SIG-M5 (cell line): ENCODE measurements around the gene COX6A2.

Experiments used
- DNase-seq: peaks from one replicate; lab custom pipeline; 2025; lab: John Stamatoyannopoulos, UW

The COX6A2 gene

DNA sequence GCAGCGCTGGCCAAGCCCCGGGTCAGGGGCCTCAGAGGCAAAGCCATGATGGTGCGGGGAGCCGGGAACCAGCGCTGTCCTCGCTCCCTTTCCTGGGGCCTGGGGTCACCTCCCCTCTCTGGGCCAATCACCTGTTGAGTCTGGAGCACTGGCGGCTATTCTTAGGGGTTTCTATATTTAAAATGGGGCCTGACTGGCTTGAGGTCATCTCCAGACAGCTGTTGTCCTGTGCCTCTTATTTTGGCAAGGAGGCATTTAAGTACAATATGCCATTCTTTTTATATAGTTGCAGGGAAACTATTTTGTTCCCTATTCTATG lies at the start of gene COX6A2:
Gene COX6A2, minus strand, starts transcription at position 82 of the 319 bp plus-strand sequence. Its CDS starts 35 bp downstream, at position 47.
- DNase-seq = no peak

DNA sequence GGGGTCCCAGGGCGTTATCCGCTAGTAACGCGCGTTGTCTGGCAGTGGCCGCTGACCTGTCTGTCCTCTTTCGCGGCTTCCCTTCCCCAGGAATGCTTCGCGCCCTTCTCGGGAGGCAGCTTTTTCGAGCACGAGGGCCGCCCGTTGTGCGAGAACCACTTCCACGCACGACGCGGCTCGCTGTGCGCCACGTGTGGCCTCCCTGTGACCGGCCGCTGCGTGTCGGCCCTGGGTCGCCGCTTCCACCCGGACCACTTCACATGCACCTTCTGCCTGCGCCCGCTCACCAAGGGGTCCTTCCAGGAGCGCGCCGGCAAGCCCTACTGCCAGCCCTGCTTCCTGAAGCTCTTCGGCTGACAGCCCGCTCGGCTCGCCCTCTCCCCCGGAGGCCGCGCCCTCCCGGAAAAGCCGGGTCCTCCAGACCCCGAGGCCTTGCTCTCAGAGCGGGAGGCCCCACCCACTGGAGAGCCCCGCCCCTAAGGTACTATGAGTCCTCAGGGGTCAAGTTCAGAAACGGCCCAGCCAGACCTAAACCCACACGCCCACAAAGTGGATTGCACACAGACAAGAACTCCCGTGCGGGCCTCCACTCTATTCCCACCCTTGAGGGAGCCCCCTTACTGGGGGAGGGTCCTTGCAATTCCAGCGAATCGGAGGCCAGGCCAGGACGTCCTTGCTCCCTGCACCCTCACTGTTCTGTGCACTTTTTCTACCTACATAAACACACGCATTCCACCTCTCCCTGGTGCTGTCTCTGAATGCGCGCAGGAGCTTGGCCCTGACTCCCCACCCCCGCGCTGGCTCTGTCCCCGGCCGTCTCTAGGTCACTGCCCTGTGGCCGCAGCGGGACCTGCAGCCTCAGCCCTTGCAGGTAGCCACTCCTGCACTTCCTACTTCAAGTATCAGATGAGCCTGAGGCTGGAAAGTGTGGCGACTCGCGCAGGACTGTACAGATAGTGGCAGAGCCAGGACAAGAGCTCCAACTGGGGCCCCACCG lies 49.4 kb upstream of the COX6A2 start:
- no peak for DNase-seq

DNA sequence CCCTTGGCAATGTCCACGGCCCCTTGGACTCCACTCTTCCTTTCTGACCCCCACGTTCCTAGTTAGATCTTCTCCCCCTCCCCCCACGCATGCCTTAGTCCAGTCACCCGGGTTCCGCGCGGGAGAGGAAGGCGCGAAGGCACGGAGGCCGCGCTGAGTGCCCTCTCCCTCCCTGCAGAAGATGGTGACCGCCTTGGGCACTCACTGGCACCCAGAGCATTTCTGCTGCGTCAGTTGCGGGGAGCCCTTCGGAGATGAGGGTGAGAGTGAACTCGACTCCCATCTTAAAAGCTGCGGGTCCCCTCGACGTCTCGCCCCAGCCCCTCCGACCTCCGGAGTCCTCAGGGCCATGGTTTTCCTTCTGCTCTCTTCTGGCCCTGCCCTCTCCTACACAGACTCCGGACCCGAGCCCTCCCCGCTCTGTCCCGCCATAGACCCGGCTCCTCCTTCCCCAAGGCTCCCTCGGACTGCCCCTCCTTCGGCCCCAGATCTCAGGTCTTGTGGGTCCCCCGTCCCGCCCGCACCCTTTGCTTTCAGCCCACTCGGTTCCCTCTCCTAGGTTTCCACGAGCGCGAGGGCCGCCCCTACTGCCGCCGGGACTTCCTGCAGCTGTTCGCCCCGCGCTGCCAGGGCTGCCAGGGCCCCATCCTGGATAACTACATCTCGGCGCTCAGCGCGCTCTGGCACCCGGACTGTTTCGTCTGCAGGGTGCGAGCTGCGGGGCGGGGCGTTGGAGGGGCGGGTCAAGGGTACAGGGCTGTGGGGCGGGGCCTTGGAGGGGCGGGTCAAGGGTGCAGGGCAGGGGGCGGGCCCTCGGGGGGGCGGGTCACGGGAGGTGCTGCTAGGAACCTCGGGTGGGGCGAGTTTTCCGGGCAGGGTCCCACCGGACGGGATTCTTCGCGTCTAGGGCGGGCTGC lies 48.4 kb upstream of the COX6A2 start:
- no peak for DNase-seq

DNA sequence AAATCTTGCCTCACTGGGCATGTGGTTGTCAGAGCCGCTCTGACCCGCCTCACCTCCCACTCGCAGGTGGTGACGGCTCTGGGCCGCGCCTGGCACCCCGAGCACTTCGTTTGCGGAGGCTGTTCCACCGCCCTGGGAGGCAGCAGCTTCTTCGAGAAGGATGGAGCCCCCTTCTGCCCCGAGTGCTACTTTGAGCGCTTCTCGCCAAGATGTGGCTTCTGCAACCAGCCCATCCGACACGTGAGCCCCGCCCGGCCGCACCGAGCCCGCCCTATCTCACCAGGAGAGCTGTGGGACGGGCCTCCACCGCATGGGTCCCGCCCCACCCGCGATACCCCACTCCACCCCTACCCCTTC lies 47.8 kb upstream of the COX6A2 start:
- DNase-seq = no peak

DNA sequence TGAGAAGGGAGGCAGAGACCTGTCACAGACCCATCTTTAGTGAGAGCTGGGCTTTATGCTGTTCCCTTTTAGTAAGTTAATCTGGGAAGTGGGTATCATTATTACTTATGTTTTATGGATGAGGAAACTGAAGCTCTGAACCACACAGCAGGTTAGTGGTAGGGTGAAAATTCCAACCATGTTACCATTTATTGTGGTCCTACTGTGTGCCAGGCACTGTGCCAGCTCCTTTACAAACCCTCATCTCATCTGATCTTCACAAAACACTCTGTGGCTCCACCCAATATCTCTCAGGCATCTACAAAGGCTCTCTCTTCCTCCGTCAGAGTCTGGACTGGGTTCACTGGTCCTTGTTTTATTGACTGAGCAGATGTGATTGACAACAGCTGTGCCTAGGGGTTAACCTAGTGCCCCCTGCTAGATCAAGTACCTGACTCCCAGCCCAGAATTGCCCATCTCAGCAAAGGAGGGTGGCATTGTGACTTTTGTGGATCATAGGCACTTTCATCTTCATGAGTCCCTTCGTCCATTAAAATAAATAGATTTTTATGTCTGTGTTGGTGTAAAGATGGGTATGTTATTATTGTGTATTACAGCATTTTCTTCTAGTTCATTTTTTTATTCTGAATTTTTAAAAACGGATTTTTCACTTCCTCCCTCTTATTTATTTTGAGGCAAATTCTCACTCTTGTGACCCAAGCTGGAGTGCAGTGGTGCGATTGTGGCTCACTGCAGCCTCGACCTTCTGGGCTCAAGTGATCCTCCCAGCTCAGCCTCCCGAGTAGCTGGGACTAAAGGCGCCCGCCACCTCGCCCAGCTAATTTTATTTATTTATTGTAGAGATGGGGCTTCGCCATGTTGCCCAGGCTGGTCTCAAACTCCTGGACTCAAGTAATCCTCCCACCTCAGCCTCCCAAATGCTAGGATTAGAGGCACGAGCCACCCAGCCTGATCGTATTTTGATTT lies 46.9 kb upstream of the COX6A2 start:
- DNase-seq = no peak

DNA sequence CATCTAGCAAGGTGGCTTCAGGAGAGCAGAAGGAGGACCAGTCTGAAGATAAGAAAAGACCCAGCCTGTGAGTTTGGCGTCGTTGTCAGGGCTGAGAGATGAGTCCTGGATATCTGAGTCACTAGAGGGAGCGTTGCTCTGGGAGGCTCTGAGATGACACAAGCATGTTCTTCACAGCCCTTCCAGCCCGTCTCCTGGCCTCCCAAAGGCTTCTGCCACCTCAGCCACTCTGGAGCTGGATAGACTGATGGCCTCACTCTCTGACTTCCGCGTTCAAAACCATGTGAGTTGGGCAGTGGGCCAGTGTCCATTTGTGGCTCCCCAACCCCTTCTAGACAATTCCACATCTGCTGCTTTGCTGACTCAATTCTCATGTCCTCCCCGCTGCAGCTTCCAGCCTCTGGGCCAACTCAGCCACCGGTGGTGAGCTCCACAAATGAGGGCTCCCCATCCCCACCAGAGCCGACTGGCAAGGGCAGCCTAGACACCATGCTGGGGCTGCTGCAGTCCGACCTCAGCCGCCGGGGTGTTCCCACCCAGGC lies 46.1 kb upstream of the COX6A2 start:
- no peak for DNase-seq

DNA sequence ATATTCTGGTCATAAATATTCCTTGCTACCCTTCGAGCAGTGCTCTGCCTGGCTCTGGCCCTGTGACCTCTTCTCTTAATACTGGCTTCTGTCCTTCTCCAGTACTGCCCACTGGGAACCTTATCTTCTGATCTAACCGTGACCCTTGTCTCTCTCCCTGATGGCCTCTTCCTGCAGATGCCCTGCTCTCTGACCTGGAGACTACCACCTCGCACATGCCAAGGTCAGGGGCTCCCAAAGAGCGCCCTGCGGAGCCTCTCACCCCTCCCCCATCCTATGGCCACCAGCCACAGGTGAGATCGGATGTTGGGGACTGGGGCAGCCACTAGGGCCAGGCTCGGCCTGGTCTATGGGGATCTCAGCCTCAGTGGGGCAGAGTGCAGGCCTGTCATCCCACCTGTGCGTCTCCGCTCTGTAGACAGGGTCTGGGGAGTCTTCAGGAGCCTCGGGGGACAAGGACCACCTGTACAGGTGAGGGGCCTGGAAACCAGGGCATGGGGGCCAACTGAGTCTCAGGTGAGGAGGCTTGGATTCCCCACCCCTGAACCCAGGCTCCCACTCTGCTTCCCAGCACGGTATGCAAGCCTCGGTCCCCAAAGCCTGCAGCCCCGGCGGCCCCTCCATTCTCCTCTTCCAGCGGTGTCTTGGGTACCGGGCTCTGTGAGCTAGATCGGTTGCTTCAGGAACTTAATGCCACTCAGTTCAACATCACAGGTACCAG lies 45.3 kb upstream of the COX6A2 start:
- DNase-seq = no peak

DNA sequence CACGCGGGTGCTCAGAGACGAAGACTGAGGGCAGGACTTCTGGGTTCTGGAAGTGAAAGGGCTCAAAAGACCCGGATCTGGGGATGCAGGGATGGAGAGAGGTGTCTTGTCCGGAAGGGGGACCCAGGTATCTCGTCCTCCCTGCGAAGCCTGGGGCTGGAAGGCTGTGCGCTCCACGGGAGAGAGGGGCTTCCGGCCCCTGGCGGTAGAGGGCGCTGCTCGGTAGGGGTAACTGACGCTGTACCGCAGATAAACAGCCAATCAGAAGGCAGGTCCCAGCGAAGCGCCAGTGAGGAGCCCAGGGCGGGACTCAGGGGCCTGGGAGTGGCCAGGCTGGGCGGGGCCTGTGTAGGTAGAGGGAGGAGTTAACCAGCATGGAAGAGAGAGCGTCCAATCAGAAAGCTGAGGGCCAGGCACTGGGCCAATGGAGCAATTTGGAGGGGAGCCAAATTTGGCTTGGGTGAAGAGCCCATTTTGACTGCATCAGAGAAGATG lies 44.6 kb upstream of the COX6A2 start:
- DNase-seq = no peak

DNA sequence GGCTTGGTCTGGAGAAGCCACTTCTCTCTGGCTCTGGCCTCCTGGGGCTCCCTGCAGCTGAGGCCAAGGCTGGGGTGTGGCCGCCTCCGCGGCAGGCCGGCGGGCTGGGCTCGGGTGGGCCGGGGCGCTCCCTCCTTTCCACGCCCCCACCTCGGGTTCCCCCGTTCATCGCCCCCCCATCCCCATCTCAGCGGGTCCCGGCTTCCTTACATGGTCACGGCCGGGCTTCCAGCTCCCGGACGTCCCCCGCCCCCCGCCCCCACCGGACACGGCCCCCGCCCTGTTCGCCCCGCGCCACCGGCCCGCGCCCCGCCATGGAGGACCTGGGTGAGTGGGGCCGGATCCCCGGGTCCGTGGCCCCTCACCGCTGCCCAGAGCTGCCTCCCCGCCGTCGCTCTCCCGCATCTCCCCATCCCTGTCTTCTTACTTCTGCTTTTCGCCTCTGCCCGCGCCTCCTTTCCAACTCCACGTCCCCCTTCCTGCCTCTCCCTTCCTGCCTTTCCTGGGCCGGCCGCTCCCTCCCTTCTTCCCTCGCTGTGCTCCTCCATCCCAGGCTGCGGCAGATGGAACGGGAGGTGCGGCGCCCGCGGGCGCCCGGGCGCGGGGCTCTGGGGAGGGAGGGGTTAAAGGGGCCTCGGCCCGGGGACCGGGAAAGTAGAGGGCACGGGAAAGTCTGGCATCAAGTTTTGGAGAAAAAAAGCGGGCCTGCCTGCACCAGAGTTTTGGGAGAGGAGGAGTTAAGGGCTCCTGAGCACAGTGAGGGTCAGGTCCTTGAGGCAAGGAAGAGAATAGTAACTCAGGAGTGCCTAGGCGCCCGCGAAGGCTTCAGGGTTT lies 43.9 kb upstream of the COX6A2 start, which contains the start of gene TGFB1I1:
Gene TGFB1I1, plus strand, starts transcription at position 278 of the 834 bp plus-strand sequence. Its CDS starts 37 bp downstream, at position 315.
- DNase-seq = no peak

DNA sequence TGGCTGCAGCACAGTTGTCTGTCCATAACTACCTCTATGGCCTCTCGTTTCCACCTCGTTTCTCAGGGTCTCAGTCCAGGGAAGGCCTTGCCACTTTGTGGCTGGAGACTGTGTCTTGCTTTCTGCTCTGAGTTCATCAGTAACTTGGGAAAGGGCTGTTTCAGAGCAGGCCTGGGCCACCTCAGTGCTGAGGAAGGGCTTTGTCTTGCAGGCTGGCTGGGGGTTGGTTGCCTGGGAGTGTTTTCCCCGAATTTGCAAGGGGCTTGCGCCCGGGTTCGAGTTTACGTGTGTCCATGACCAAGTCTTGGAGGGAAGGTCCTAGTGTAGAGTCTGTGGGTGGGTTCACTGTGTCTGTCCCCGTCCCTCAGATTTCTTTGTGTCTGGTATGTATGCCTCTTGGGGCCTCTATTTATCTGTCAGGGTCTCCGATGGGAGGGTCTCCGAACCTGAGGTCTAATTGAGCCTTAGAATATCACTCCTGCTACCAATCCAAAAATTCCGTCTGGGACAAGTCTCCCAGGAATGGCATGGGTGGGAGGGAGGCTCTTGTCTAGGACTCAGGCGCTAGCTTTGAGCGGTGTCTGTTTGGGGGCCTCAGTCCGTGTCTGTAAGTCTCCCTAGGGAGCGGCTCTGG lies 43.2 kb upstream of the COX6A2 start:
- no peak for DNase-seq

DNA sequence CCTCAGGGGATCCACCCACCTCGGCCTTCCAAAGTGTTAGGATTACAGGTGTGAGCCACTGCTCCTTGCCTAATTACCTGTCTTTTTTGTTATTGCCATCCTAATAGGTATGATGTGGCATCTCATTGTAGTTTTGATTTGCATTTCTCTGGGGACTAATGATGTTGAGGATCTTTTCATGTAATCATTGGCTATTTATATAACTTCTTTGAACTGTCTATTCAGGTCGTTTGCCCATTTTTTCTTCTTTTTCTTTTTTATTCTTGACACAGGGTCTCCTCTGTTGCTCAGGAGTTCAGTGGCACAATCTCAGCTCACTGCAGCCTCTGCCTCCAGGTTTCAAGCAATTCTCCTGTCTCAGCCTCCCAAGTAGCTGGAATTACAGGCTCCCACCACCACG lies 42.5 kb upstream of the COX6A2 start:
- no peak for DNase-seq

DNA sequence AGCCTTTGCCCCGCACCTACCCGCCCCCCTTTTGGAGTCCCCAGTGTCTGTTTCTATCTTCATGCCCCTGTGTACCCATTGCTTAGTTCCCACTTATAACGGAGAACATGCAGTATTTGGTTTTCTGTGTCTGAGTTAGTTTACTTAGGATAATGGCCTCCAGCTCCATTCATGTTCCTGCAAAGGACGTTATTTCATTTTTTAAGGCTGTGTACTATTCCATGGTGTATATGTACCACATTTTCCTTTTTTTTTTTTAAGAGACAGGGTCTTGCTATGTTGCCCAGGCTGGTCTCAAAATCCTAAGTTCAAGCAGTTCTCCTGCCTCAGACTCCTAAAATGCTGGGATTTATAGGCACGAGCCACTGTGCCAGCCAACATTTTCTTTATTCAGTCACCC lies 39.7 kb upstream of the COX6A2 start:
- no peak for DNase-seq

DNA sequence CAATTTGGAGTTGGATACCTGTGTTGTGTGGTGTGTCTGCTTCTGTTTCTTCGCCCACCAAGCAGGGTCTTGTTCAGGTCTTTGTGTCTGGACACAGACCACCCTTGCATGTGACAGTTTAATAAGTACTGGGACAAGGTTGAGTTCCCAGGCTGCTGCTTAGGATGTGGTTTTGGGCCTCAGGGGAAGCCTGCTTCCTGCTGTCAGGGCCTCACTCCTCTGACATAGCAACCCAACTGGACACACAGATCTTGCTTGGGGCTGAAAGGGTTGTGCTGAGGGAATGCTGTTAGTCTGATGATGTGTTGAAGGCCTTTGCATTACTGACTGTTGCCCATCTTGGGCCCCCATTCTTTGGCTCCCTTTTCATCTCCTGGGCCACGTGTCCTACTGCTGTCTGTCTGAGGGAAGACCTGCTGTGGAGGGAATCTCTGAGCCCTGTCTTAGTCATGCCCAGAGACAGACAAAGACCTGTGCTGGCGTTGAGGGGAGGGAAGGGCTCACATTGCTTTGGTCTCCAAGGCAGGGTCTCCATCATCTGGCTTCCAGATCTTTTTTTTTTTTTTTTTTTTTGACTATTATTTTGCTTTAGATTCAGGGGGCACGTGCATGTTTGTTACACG lies 39.1 kb upstream of the COX6A2 start:
- no peak for DNase-seq

DNA sequence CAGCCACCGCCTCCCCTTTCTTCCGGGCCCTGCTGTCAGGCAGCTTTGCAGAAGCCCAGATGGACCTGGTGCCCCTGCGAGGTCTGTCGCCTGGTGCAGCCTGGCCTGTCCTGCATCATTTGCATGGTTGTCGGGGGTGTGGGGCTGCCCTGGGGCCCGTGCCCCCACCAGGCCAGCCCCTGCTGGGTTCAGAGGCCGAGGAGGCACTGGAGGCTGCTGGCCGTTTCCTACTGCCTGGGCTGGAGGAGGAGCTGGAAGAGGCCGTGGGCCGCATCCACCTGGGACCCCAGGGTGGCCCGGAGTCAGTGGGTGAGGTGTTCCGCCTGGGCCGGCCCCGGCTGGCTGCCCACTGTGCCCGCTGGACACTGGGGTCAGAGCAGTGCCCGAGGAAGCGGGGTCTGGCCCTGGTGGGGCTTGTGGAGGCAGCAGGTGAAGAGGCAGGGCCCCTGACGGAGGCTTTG lies 38.3 kb upstream of the COX6A2 start:
- no peak for DNase-seq

DNA sequence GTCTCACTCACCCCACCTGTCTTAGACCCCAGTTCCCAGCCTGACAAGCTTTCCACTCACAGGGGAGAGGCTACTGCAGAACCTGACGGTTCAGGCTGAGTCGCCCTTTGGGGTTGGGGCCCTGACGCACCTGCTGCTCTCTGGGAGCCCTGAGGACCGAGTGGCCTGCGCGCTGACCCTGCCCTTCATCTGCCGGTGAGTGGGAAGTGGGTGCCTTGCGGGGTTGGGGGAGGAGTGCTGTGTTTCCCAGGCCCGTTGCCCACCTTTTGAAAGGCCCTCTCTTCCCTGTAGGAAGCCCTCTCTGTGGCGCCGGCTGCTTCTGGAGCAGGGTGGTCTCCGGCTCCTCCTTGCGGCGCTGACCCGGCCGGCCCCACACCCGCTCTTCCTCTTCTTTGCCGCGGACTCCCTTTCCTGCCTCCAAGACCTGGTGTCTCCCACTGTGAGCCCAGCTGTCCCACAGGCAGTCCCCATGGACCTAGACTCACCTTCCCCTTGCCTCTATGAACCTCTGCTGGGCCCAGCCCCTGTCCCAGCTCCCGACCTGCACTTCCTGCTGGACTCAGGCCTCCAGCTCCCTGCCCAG lies 37.7 kb upstream of the COX6A2 start:
- no peak for DNase-seq

DNA sequence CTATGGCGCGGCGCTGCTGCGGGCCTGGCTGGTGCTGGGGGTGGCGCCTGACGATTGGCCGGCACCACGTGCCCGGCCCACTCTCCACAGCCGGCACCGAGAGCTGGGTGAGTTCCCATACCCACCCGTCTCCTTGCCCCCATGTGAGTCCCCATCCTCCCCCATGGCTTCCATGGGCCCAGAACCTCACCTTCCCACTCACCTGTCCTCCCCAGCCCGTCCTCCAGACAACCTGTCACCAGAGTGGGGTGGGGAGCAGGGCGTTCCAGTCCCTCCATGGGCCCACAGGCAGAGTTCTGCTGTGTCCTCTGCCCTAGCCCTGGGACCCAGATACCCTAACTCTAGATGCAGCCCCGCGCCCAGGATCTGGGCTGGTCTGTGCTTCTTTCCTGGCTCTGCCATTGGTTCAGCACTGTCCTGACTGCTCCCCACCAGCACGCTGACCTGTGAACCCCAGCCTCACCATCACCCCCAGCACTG lies 36.7 kb upstream of the COX6A2 start:
- DNase-seq = no peak

DNA sequence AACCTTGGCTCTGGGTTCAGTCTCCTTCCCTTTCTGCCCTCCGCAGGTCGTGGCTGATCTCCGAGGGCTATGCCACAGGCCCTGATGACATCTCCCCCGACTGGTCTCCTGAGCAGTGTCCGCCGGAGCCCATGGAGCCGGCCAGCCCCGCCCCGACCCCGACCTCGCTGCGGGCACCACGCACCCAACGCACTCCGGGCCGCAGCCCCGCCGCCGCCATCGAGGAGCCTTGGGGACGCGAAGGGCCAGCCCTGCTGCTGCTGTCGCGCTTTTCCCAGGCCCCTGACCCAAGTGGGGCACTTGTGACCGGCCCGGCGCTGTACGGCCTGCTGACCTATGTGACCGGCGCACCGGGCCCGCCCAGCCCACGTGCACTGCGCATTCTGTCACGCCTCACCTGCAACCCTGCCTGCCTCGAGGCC lies 36.2 kb upstream of the COX6A2 start:
- no peak for DNase-seq
